Liver (tissue), 9 donors: ENCODE data around the gene ANO10. TPM values are rescaled to one million over a fixed set of nuclear protein-coding genes. Genes with fewer than 3 reads are reported as not detected.

Experiments used
- DNase-seq: peaks from one replicate; pipeline ENCODE4 v3.0.0-alpha.2; 2017; ENCODE audit warnings: low spot score
- H3K27ac ChIP-seq, 2 donors: one replicate each; pipeline ENCODE4 v1.7.0; 2013; ENCODE audit warnings: inconsistent platforms in 2 of 2, low read length in 2 of 2, control low read depth in 1 of 2, low read depth in 1 of 2, mild to moderate bottlenecking in 1 of 2
- H3K27me3 ChIP-seq, 4 donors: one replicate each; pipeline versions ENCODE4 v1.6.1 to v1.7.0; 2013; ENCODE audit warnings: low read length in 3 of 4, inconsistent platforms in 1 of 4, mild to moderate bottlenecking in 1 of 4, moderate library complexity in 1 of 4; ENCODE audit not compliant: control insufficient read depth in 4 of 4, insufficient read depth in 4 of 4
- H3K36me3 ChIP-seq, 4 donors: one replicate each; pipeline versions ENCODE4 v1.6.1 to v1.7.0; 2013; ENCODE audit warnings: low read length in 3 of 4, mild to moderate bottlenecking in 3 of 4, low read depth in 1 of 4, moderate library complexity in 1 of 4; ENCODE audit not compliant: control insufficient read depth in 4 of 4, insufficient read depth in 3 of 4
- H3K4me1 ChIP-seq, 4 donors: one replicate each; pipeline versions ENCODE4 v1.6.1 to v1.7.0; 2013; ENCODE audit warnings: low read length in 3 of 4, mild to moderate bottlenecking in 3 of 4, moderate library complexity in 1 of 4; ENCODE audit not compliant: control insufficient read depth in 4 of 4, insufficient read depth in 4 of 4
- H3K4me3 ChIP-seq, 3 donors: one replicate each; pipeline versions ENCODE4 v1.6.1 to v1.7.0; 2013; ENCODE audit warnings: low read length in 3 of 3, control low read depth in 1 of 3, low read depth in 1 of 3, mild to moderate bottlenecking in 1 of 3
- H3K9ac ChIP-seq, 2 donors: one replicate each; pipeline ENCODE4 v1.7.0; 2013; ENCODE audit warnings: low read length in 2 of 2, mild to moderate bottlenecking in 2 of 2, moderate library complexity in 2 of 2, control low read depth in 1 of 2, low read depth in 1 of 2
- H3K9me3 ChIP-seq, 4 donors: one replicate each; pipeline versions ENCODE4 v1.6.1 to v1.7.0; 2013; ENCODE audit warnings: low read length in 3 of 4; ENCODE audit not compliant: control insufficient read depth in 4 of 4
- ATF3 ChIP-seq: IDR thresholded peaks from 2 replicates; pipeline ENCODE4 v1.6.1; 2016; ENCODE audit warnings: antibody characterized with exemption
- EGR1 ChIP-seq, 2 donors: IDR thresholded peaks; 2 replicates each; pipeline ENCODE4 v1.6.1; 2016 to 2018; ENCODE audit warnings: antibody characterized with exemption in 2 of 2, low read depth in 2 of 2
- FOXA1 ChIP-seq: IDR thresholded peaks from 2 replicates; pipeline ENCODE4 v1.6.1; 2016; ENCODE audit warnings: antibody characterized with exemption
- FOXA2 ChIP-seq: IDR thresholded peaks from 2 replicates; pipeline ENCODE4 v1.6.1; 2016; ENCODE audit warnings: antibody characterized with exemption
- GABPA ChIP-seq, 2 donors: IDR thresholded peaks in 1 of 2; conservative IDR thresholded peaks in 1 of 2; 2 replicates each; pipeline ENCODE4 v1.6.1; 2016; ENCODE audit warnings: antibody characterized with exemption in 2 of 2, mild to moderate bottlenecking in 1 of 2, moderate library complexity in 1 of 2
- HNF4A ChIP-seq, 2 donors: conservative IDR thresholded peaks; 2 replicates each; pipeline ENCODE4 v1.6.1; 2016; ENCODE audit warnings: antibody characterized with exemption in 2 of 2, mild to moderate bottlenecking in 2 of 2
- HNF4G ChIP-seq: IDR thresholded peaks from 2 replicates; pipeline ENCODE4 v1.6.1; 2016; ENCODE audit warnings: antibody characterized with exemption
- JUND ChIP-seq, 2 donors: IDR thresholded peaks; 2 replicates each; pipeline ENCODE4 v1.6.1; 2016; ENCODE audit warnings: antibody characterized with exemption in 2 of 2
- RAD21 ChIP-seq, 2 donors: IDR thresholded peaks; 2 replicates each; pipeline ENCODE4 v1.6.1; 2016; ENCODE audit warnings: antibody characterized with exemption in 2 of 2, mild to moderate bottlenecking in 2 of 2
- RXRA ChIP-seq, 2 donors: IDR thresholded peaks; 2 replicates each; pipeline ENCODE4 v1.6.1; 2017 to 2018; ENCODE audit warnings: antibody characterized with exemption in 2 of 2, mild to moderate bottlenecking in 1 of 2
- TAF1 ChIP-seq: conservative IDR thresholded peaks from 2 replicates; pipeline ENCODE4 v1.6.1; 2016; ENCODE audit warnings: antibody characterized with exemption, mild to moderate bottlenecking
- YY1 ChIP-seq: IDR thresholded peaks from 2 replicates; pipeline ENCODE4 v1.6.1; 2016; ENCODE audit warnings: antibody characterized with exemption, mild to moderate bottlenecking
- WGBS: extraction: QIAGEN DNeasy Blood & Tissue Kit; methylation state at CpG from one replicate; pipeline ENCODE4 v1.1.7; 2013; 5-methylcytosine and 5-hydroxymethylcytosine counted together
- polyA plus RNA-seq, 2 donors: library from polyadenylated mRNA; stranded (reverse) in 1 of 2; unstranded in 1 of 2; fragments of 200-250 nt in 1 of 2; fragments of >200 nt in 1 of 2; fragmentation: Nextera tagmentation in 1 of 2; extraction: Ambion mirVana in 1 of 2; gene quantifications; one replicate each; pipeline versions ENCODE4 v1.2.1 to v1.2.3, GENCODE V29; 2013 to 2015
- total RNA-seq, 2 donors: library from RNA; depleted of rRNA; stranded (reverse); fragments of >200 nt; gene quantifications; one replicate each; pipeline ENCODE4 v1.2.3, GENCODE V29; 2014
- TF ChIP-seq, protein P1 (sequence below): fragments of 150-350 bp; IDR thresholded peaks from 2 replicates; pipeline ENCODE4 v1.5.1; 2017; ENCODE audit warnings: improper control_type of control experiment, low read depth, low read length; ENCODE audit not compliant: missing input control
- TF ChIP-seq, protein P2 (sequence below): IDR thresholded peaks from 2 replicates; pipeline ENCODE4 v1.6.1; 2016; ENCODE audit warnings: antibody characterized with exemption
- donor health status: healthy.
- donor health status: healthy.
- donor health status: healthy.
- donor health status: healthy.
- donor health status: healthy.

ANO10 gene
- total and polyA plus RNA-seq, 4 donors, result 5.6 to 8.7 (median 6.8) TPM

GRCh38 chr3:43345877-43346276 lies 275.9 kb downstream of the ANO10 start:
- TF ChIP-seq HNF4A (conservative IDR thresholded peaks at IDR 0.05) (no peak), FOXA2 (no peak), JUND (IDR thresholded peaks at IDR 0.05) (no peak), RAD21 (IDR thresholded peaks at IDR 0.05) (no peak), FOXA1 (no peak), RXRA (IDR thresholded peaks at IDR 0.05) (no peak), YY1 (no peak), EGR1 (IDR thresholded peaks at IDR 0.05; ENCODE audit: low read depth in 2 of 2) (no peak)
- TF ChIP-seq, protein P1, sequence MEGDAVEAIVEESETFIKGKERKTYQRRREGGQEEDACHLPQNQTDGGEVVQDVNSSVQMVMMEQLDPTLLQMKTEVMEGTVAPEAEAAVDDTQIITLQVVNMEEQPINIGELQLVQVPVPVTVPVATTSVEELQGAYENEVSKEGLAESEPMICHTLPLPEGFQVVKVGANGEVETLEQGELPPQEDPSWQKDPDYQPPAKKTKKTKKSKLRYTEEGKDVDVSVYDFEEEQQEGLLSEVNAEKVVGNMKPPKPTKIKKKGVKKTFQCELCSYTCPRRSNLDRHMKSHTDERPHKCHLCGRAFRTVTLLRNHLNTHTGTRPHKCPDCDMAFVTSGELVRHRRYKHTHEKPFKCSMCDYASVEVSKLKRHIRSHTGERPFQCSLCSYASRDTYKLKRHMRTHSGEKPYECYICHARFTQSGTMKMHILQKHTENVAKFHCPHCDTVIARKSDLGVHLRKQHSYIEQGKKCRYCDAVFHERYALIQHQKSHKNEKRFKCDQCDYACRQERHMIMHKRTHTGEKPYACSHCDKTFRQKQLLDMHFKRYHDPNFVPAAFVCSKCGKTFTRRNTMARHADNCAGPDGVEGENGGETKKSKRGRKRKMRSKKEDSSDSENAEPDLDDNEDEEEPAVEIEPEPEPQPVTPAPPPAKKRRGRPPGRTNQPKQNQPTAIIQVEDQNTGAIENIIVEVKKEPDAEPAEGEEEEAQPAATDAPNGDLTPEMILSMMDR, result no peak
- TF ChIP-seq, protein P2, sequence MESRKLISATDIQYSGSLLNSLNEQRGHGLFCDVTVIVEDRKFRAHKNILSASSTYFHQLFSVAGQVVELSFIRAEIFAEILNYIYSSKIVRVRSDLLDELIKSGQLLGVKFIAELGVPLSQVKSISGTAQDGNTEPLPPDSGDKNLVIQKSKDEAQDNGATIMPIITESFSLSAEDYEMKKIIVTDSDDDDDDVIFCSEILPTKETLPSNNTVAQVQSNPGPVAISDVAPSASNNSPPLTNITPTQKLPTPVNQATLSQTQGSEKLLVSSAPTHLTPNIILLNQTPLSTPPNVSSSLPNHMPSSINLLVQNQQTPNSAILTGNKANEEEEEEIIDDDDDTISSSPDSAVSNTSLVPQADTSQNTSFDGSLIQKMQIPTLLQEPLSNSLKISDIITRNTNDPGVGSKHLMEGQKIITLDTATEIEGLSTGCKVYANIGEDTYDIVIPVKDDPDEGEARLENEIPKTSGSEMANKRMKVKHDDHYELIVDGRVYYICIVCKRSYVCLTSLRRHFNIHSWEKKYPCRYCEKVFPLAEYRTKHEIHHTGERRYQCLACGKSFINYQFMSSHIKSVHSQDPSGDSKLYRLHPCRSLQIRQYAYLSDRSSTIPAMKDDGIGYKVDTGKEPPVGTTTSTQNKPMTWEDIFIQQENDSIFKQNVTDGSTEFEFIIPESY, result no peak
- Histone ChIP-seq H3K36me3 (peaks cover 10 to 74% (median 42%) of the 10 kb centered on the region in 4 donors), H3K9me3 (no peaks in the 10 kb centered on the region), H3K9ac (no peak overlapping the region), H3K27me3 (no peaks in the 10 kb centered on the region), H3K27ac (no peak overlapping the region), H3K4me1 (peaks cover 0 to 2% (median under 1%) of the 10 kb centered on the region in 4 donors), H3K4me3 (no peak overlapping the region)
- 94% methylated on average over 6 of the region's 6 CpGs for WGBS
- DNase-seq, result no peak

GRCh38 chr3:43345246-43345645 lies 276.6 kb downstream of the ANO10 start:
- no peak for TF ChIP-seq ATF3
- no peak for TF ChIP-seq TAF1
- TF ChIP-seq RAD21 (IDR thresholded peaks at IDR 0.05), result no peak
- TF ChIP-seq FOXA1, result no peak
- no peak for TF ChIP-seq GABPA (IDR thresholded peaks at IDR 0.05 in 1 of 2, conservative IDR thresholded peaks at IDR 0.05 in 1 of 2)
- TF ChIP-seq FOXA2, result no peak
- TF ChIP-seq, protein P1, result no peak
- no peak for TF ChIP-seq JUND (IDR thresholded peaks at IDR 0.05)
- TF ChIP-seq RXRA (IDR thresholded peaks at IDR 0.05), result no peak
- no peak for TF ChIP-seq HNF4G
- 95% methylated on average over 4 of the region's 4 CpGs for WGBS
- Histone ChIP-seq H3K4me3 (no peak overlapping the region), H3K9ac (no peak overlapping the region), H3K9me3 (no peaks in the 10 kb centered on the region), H3K36me3 (peaks cover 10 to 74% (median 44%) of the 10 kb centered on the region in 4 donors), H3K27ac (no peak overlapping the region), H3K27me3 (no peaks in the 10 kb centered on the region), H3K4me1 (peaks cover 0 to 8% (median 6%) of the 10 kb centered on the region in 4 donors)
- no peak for DNase-seq
